ENCODE results near the gene ABCA3. TPM values are rescaled to one million over a fixed set of nuclear protein-coding genes. Genes with fewer than 3 reads are reported as not detected.

The ABCA3 gene
- total and polyA plus RNA-seq, 2 donors from 2014 or later = 5.5 to 35.5 TPM

GRCh38 chr16:2333772-2334379 is 6.7 kb downstream of the ABCA3 start:
- Histone ChIP-seq H3K36me3 (ENCODE audit: control insufficient read depth in 2 of 3, insufficient read depth in 3 of 3, low read length in 3 of 3) (no peaks in the 10 kb centered on the region), H3K9me3 (ENCODE audit: control insufficient read depth in 2 of 3, insufficient read depth in 1 of 3, low read length in 3 of 3) (no peaks in the 10 kb centered on the region), H3K4me3 (ENCODE audit: low read length in 3 of 3) (no peak overlapping the region), H3K9ac (ENCODE audit: low read length in 3 of 3) (no peak overlapping the region), H3K27ac (ENCODE audit: low read depth in 2 of 2, low read length in 2 of 2) (no peak overlapping the region), H3K4me1 (ENCODE audit: control insufficient read depth in 2 of 3, insufficient read depth in 2 of 3, low read depth in 1 of 3, low read length in 3 of 3) (no peaks in the 10 kb centered on the region), H3K27me3 (ENCODE audit: control insufficient read depth, insufficient read depth, low read length) (peaks cover 3% of the 10 kb centered on the region)
- FAIRE-seq (no peak), DNase-seq (peak in 1 of 5 donors; percentile 17)
- intact Hi-C loops (cut with DNase I) = no loop called here
- TF ChIP-seq CTCF (IDR thresholded peaks at IDR 0.05; ENCODE audit: borderline replicate concordance, extremely low read depth, insufficient read depth) = no peak

- Histone ChIP-seq H3K4me3 (ENCODE audit: low read length in 3 of 3) (no peak overlapping the region), H3K36me3 (ENCODE audit: control insufficient read depth in 2 of 3, insufficient read depth in 3 of 3, low read length in 3 of 3) (no peaks in the 10 kb centered on the region), H3K9me3 (ENCODE audit: control insufficient read depth in 2 of 3, insufficient read depth in 1 of 3, low read length in 3 of 3) (no peaks in the 10 kb centered on the region), H3K4me1 (ENCODE audit: control insufficient read depth in 2 of 3, insufficient read depth in 2 of 3, low read depth in 1 of 3, low read length in 3 of 3) (no peaks in the 10 kb centered on the region), H3K27ac (ENCODE audit: low read depth in 2 of 2, low read length in 2 of 2) (no peak overlapping the region), H3K9ac (ENCODE audit: low read length in 3 of 3) (no peak overlapping the region), H3K27me3 (ENCODE audit: control insufficient read depth, insufficient read depth, low read length) (peaks cover 2% of the 10 kb centered on the region)
- intact Hi-C loops (cut with DNase I) = no loop called here
- DNase-seq (no peak), FAIRE-seq (no peak)
- TF ChIP-seq CTCF (IDR thresholded peaks at IDR 0.05; ENCODE audit: borderline replicate concordance, extremely low read depth, insufficient read depth) = no peak
Observed at GRCh38 chr16:2333231-2333630, 7.3 kb downstream of the ABCA3 start.

- H3K9me3 ChIP-seq (ENCODE audit: control insufficient read depth in 2 of 3, insufficient read depth in 1 of 3, low read length in 3 of 3) = no peaks in the 10 kb centered on the region
- TF ChIP-seq CTCF (IDR thresholded peaks at IDR 0.05; ENCODE audit: borderline replicate concordance, extremely low read depth, insufficient read depth) = no peak
- H3K36me3 ChIP-seq (ENCODE audit: control insufficient read depth in 2 of 3, insufficient read depth in 3 of 3, low read length in 3 of 3) = no peaks in the 10 kb centered on the region
- DNase-seq = no peak
- H3K9ac ChIP-seq (ENCODE audit: low read length in 3 of 3) = no peak overlapping the region
- H3K27ac ChIP-seq (ENCODE audit: low read depth in 2 of 2, low read length in 2 of 2) = no peak overlapping the region
- FAIRE-seq = no peak
- no peak overlapping the region for H3K4me3 ChIP-seq (ENCODE audit: low read length in 3 of 3)
- no peaks in the 10 kb centered on the region for H3K4me1 ChIP-seq (ENCODE audit: control insufficient read depth in 2 of 3, insufficient read depth in 2 of 3, low read depth in 1 of 3, low read length in 3 of 3)
- H3K27me3 ChIP-seq (ENCODE audit: control insufficient read depth, insufficient read depth, low read length) = no peaks in the 10 kb centered on the region
- intact Hi-C loops (cut with DNase I) = no loop called here
Observed at GRCh38 chr16:2331931-2332267, 8.6 kb downstream of the ABCA3 start.
